Lung (tissue), 12 donors: ENCODE data around the gene MAT2A. TPM values are rescaled to one million over a fixed set of nuclear protein-coding genes. Genes with fewer than 3 reads are reported as not detected.

Experiments used
- ATAC-seq: fragments of 200-7000 bp; cut with Tn5 transposase; one replicate; pipeline ENCODE4 v1.9.1; 2020; ENCODE audit warnings: moderate number of reproducible peaks; ENCODE audit not compliant: insufficient read depth, low FRiP score
- DNase-seq, 3 donors: peaks; one replicate each; pipeline ENCODE4 v3.0.0-alpha.2; 2013 to 2017
- H3K27ac ChIP-seq, 2 donors: one replicate each; pipeline ENCODE4 v1.5.1; 2013; ENCODE audit warnings: mild to moderate bottlenecking in 2 of 2, moderate library complexity in 2 of 2, control low read depth in 1 of 2, inconsistent platforms in 1 of 2, low read depth in 1 of 2, low read length in 1 of 2
- H3K27me3 ChIP-seq, 3 donors: one replicate each; pipeline ENCODE4 v1.5.1; 2013; ENCODE audit warnings: low read length in 2 of 3; ENCODE audit not compliant: control insufficient read depth in 3 of 3, insufficient read depth in 3 of 3
- H3K36me3 ChIP-seq, 4 donors: one replicate each; pipeline ENCODE4 v1.5.1; 2013; ENCODE audit warnings: low read length in 4 of 4, mild to moderate bottlenecking in 1 of 4, moderate library complexity in 1 of 4; ENCODE audit not compliant: control insufficient read depth in 4 of 4, insufficient read depth in 4 of 4
- H3K4me1 ChIP-seq, 5 donors: one replicate each; pipeline ENCODE4 v1.5.1; 2013; ENCODE audit warnings: low read length in 5 of 5, mild to moderate bottlenecking in 2 of 5, moderate library complexity in 1 of 5; ENCODE audit not compliant: control insufficient read depth in 5 of 5, insufficient read depth in 5 of 5
- H3K4me3 ChIP-seq: one replicate; pipeline ENCODE4 v1.5.1; 2013; ENCODE audit warnings: mild to moderate bottlenecking, control low read depth, moderate library complexity
- H3K9ac ChIP-seq, 2 donors: one replicate each; pipeline ENCODE4 v1.5.1; 2013; ENCODE audit warnings: low read length in 2 of 2, control low read depth in 1 of 2; ENCODE audit not compliant: insufficient read depth in 1 of 2
- H3K9me3 ChIP-seq, 4 donors: one replicate each; pipeline ENCODE4 v1.5.1; 2013; ENCODE audit warnings: low read length in 3 of 4, mild to moderate bottlenecking in 1 of 4, moderate library complexity in 1 of 4; ENCODE audit not compliant: control insufficient read depth in 4 of 4, insufficient read depth in 3 of 4
- WGBS, 2 donors: extraction: QIAGEN DNeasy Blood & Tissue Kit; methylation state at CpG; one replicate each; pipeline ENCODE4 v1.1.7; 2013; 5-methylcytosine and 5-hydroxymethylcytosine counted together
- polyA plus RNA-seq, 2 donors: library from polyadenylated mRNA; stranded (reverse); fragments of 200-250 nt; gene quantifications; one replicate each; pipeline ENCODE4 v1.2.1, GENCODE V29; 2013
- total RNA-seq, 2 donors: library from RNA; depleted of rRNA in 1 of 2; stranded (reverse); fragments of >200 nt in 1 of 2; gene quantifications; one replicate each; pipeline ENCODE4 v1.2.1, GENCODE V29; 2014 to 2021
- TF ChIP-seq, protein P1 (sequence below): IDR thresholded peaks from 2 replicates; pipeline ENCODE4 v1.5.1; 2012; ENCODE audit warnings: mild to moderate bottlenecking; ENCODE audit errors: control extremely low read depth, extremely low read depth
- donor health status: control.
- donor health status: control.
- donor health status: Bipolar disorder and iron deficiency.
- donor health status: healthy.
- donor health status: DM: yes; HTN: yes; CAD: no.

MAT2A gene
- total and polyA plus RNA-seq, 4 donors = 79.4 to 228 (median 159) TPM

DNA sequence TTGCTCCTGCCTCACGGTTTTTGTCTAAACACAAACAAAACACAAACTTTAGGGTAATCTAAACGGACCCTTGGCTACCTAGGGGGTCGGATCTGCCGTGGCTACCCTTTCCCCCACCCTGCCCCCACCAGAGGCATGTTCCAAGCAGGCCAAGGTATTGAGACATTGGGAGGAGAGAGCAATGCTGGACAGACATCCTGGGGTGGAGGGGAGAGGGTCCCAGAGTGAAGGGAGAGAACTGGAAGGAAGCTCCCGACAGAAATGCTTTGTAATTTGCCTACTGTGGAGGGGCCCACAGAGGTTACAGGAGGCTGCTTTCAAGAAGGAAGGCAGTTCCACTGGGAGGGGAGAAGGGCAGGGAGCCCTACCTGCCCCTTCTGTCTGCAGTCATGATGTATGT is 13.9 kb upstream of the MAT2A start:
- Histone ChIP-seq H3K4me3 (no peak overlapping the region), H3K36me3 (no peaks in the 10 kb centered on the region), H3K27me3 (no peaks in the 10 kb centered on the region), H3K4me1 (peaks cover 0 to 19% (median 5%) of the 10 kb centered on the region in 5 donors), H3K9me3 (peaks cover 0 to 2% (median 0%) of the 10 kb centered on the region in 4 donors), H3K9ac (no peak overlapping the region), H3K27ac (no peak overlapping the region)
- DNase-seq (no peak), ATAC-seq (no peak)
- WGBS, 2 donors = 63 to 75% methylated on average over 5 of the region's 5 CpGs
- TF ChIP-seq, protein P1, sequence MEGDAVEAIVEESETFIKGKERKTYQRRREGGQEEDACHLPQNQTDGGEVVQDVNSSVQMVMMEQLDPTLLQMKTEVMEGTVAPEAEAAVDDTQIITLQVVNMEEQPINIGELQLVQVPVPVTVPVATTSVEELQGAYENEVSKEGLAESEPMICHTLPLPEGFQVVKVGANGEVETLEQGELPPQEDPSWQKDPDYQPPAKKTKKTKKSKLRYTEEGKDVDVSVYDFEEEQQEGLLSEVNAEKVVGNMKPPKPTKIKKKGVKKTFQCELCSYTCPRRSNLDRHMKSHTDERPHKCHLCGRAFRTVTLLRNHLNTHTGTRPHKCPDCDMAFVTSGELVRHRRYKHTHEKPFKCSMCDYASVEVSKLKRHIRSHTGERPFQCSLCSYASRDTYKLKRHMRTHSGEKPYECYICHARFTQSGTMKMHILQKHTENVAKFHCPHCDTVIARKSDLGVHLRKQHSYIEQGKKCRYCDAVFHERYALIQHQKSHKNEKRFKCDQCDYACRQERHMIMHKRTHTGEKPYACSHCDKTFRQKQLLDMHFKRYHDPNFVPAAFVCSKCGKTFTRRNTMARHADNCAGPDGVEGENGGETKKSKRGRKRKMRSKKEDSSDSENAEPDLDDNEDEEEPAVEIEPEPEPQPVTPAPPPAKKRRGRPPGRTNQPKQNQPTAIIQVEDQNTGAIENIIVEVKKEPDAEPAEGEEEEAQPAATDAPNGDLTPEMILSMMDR = no peak

DNA sequence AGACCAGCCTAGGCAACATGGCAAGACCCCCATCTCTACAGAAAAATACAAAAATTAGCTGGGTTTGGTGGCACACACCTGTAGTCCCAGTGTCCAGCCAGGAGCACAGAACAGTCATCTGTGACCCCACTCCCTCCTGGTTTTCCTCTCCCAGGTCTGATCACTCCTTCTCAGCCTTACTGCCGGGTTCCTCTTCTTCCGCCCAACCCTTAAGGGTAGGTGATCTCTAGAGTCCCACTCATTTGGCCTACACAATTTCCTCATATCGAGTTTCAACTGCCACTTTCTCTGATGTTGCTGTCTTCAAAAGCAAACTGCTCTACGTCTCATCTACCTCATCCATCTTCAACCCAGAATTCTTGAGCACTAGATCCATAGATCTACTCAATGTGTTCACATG is 13.4 kb upstream of the MAT2A start:
- Histone ChIP-seq H3K36me3 (no peaks in the 10 kb centered on the region), H3K27me3 (no peaks in the 10 kb centered on the region), H3K9me3 (peaks cover 0 to 2% (median 0%) of the 10 kb centered on the region in 4 donors), H3K4me1 (peaks cover 0 to 19% (median 5%) of the 10 kb centered on the region in 5 donors), H3K27ac (no peak overlapping the region), H3K9ac (no peak overlapping the region), H3K4me3 (no peak overlapping the region)
- TF ChIP-seq, protein P1 = no peak
- 50 to 63% methylated on average over 4 of the region's 4 CpGs for WGBS, 2 donors
- DNase-seq (no peak), ATAC-seq (no peak)

DNA sequence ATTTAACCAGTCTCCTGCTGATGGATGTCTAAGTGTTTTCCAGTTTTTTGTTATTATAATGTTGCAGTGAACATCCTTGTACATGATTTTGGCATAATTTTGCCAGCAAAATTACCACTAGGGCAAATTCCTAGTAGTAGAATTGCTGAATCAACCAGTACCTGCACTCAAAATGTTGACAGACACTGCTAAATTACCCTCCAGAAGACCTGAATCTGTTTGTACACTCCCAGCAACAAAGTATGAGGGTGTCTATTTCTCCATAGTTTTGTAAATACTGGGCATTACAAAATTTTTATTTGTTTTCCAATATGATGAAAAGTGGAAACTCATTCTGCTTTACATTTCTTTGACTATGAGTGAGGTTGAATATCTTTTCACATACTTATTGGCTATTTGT is 11.2 kb upstream of the MAT2A start:
- peaks cover 0 to 19% (median 5%) of the 10 kb centered on the region in 5 donors for H3K4me1 ChIP-seq
- no peaks in the 10 kb centered on the region for H3K27me3 ChIP-seq
- H3K9me3 ChIP-seq = peaks cover 0 to 2% (median 0%) of the 10 kb centered on the region in 4 donors
- DNase-seq = no peak
- H3K9ac ChIP-seq = no peak overlapping the region
- H3K4me3 ChIP-seq = no peak overlapping the region
- H3K36me3 ChIP-seq = no peaks in the 10 kb centered on the region
- H3K27ac ChIP-seq = no peak overlapping the region
- ATAC-seq = no peak
- TF ChIP-seq, protein P1 = no peak

DNA sequence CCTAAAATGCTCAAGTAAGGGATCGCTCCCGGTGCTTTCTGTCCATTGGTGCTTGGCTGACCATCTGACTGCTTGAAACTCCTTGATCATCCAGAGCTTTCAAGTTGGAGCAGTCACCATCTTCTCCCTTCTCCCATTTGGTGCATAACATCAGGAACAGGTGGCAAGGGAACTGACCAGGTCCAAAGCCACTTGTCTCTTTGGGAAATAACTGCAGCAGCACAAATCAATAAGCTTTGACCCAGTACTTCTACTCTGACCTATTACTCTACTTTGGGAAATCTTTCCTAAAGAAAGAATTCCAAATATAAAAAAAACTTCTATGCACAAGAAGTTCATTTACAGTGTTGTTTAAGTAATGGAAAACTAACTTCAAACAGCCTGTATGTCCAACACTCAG is 10.6 kb upstream of the MAT2A start:
- DNase-seq (no peak), ATAC-seq (no peak)
- Histone ChIP-seq H3K27me3 (no peaks in the 10 kb centered on the region), H3K9me3 (no peaks in the 10 kb centered on the region), H3K9ac (no peak overlapping the region), H3K27ac (no peak overlapping the region), H3K36me3 (no peaks in the 10 kb centered on the region), H3K4me3 (no peak overlapping the region), H3K4me1 (peaks cover 0 to 18% (median 5%) of the 10 kb centered on the region in 5 donors)
- TF ChIP-seq, protein P1 = no peak
- WGBS, 2 donors = 95 to 100% methylated on average over 2 of the region's 2 CpGs
